Activated gamma-delta T cell (primary cell): ENCODE data around the gene STPG1.

ENCODE experiments used
- DNase-seq: peaks from one replicate; lab custom pipeline; 2025; lab: John Stamatoyannopoulos, UW

STPG1 gene

DNA sequence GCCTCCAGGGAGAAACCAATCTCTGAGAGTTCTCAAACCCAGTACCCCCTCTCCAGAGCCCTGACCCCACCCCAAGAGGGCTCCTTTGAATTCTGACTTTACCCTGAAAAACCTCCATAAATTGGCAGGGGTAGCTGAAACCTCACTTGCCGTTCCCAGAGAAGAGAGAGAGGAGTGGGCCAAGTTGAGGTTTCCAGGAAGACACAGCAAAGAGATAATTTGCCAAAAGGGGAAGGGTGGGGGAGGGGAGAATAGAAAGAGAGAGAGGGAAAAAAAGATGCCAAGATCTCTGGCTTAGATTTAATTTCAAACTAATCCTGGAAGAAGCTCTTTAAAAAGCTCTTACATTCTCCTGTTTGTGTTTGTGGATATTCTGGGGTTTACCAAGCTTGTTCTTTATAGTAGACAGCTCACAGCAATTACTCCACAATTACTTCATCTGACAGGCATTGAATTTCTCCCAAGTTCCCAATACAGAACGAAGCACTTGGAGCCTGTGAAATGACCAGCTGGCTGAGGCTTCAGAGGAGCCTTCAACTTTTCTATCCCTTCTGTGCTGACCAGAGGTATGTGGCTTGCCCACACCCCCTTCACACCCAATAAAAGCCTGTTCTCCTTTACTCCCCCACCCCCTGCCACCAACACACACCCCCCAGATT, 95.5 kb downstream of the STPG1 start:
- no peak for DNase-seq

- DNase-seq: no peak
Observed at GRCh38 chr1:24317081-24317480, 96.5 kb downstream of the STPG1 start.

GRCh38 chr1:24316645-24317044, 96.9 kb downstream of the STPG1 start:
- no peak for DNase-seq

GRCh38 chr1:24315391-24315790, 98.2 kb downstream of the STPG1 start:
- DNase-seq: no peak

- no peak for DNase-seq
Observed at GRCh38 chr1:24311741-24312140, 101.8 kb downstream of the STPG1 start.

DNA sequence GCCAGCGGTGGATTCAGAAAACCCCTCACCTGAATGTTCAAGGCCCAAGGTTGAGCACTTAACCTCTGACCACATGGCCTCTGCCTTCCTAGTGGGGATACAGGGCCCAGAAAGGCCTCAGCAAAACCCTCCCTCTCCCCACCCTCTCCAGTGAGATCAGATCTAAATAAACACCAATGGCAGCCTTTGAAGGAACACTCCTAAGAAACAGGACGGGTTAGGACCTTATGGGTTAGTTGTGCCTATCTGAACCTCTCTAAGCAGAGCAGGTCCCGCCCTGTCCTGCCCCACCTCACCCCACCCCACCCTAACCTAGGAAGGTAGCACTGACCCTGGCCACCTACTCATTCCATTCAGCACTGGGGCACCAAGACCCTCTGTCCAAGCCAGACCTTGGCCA, 102.3 kb downstream of the STPG1 start:
- no peak for DNase-seq

DNA sequence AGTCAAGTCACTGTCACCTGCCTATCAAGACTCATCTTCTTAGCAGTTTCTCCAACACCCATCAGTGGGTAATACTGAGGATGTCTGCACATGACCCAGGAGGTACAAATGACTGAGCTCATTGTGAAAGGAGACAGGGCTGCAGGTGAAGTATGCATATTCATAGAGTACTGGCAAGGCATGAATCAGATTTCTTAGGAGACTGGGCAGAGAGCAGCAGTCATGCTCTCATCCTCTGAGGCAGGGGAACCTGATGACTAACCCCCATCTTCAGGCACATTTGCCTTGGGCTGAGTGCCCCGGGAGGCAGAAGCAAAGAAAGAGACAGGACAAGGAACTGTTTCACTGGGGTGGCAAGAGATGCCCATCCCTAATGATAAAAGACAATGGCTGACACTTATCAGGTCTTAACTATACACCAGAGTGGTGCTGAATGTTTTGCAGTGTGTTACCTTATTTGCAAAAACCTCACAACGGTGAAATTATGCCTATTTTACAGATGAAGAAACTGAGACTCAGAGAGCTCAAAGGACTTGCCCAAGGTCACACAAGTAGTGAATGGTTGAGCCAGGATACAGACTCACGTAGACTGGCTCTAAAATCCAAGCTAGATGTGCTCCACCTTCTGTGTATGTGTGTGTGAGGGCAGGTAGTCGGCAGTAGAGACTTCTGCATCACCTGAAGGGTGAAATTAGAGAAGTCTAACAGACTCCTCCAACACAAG, 103.7 kb downstream of the STPG1 start:
- DNase-seq: no peak

DNA sequence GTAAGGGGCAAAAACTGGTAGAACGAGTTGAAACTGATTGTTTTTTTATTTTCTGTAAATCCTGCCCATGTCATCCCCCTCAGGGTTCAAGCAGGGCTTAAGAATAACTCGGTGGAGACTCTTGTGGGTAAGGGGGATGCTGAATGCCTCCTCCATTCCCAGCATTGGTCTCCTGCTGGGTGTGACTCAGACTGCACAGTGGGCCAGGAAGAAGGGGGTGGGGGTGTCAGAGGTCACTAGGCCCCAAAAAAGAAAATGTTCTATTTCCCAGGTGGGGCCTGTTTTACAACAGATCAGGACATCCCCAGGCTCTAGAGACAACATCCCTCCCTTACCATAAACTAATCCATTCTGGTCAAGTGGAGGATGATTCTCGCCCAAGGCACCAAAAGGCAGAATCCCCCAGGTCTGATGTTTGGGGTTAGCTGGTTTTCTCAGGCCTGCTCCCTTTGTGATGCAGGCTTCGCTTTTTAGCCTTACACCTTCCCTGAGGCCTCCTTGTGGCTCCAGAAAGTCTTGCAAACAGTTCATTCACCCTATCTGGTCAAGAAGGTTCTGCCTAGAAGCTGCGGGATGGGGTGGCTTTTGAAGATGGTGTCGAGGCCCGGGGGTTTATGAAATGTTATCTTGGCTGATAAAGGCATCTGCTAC, 105.1 kb downstream of the STPG1 start:
- no peak for DNase-seq
